HUDEP-2 (cell line): ENCODE measurements around the gene C10orf71.

Source experiments
- DNase-seq, 76 experiments: peaks; one replicate each; lab custom pipeline; 2025; ENCODE audit not compliant: unreplicated experiment in 76 of 76; lab: John Stamatoyannopoulos, UW

Gene C10orf71

DNA sequence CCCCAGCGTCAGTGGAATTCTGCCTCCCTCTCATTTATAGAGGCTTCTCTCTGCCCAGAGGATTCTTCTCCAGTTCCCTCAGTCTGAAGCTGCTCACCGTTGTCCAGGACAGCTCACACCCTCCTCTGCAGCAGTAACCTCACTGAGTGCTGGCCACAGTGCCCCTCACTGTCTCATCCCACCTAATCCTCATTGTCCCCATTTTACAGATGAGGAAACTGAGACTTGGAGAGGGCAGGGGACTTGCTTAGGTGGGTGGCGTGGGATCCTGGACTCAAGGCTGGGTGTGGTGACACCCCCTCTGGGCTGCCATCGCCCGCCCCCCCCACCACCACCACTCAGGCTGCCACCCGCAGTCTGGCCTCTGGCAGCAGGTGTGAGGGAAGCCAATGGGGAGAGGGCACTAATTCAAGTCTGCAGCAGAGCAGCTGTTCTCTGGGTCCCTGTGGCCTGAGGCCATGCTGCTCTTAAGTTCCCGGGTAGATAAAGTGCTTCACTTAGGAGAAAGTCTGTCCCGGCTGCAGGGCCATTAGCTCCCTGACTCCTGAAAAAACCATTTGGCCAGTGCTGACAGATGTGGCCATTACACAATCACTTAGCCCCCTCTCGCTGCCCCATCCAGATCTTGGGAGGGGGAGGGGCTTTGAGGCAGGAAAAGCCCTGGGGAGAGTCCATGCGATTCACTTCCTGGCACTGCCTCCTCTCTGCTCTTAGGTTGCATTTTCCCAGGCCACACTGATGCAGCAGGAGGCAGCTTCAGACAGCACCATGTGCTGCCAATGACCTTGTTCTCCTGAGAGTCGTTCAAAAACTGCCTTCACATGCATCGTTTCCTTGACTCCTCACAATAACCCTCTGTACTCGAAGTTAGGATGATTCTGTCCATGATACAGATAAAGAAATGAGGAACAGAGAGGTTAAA lies 60.6 kb downstream of the C10orf71 start:
- no peak for DNase-seq

DNA sequence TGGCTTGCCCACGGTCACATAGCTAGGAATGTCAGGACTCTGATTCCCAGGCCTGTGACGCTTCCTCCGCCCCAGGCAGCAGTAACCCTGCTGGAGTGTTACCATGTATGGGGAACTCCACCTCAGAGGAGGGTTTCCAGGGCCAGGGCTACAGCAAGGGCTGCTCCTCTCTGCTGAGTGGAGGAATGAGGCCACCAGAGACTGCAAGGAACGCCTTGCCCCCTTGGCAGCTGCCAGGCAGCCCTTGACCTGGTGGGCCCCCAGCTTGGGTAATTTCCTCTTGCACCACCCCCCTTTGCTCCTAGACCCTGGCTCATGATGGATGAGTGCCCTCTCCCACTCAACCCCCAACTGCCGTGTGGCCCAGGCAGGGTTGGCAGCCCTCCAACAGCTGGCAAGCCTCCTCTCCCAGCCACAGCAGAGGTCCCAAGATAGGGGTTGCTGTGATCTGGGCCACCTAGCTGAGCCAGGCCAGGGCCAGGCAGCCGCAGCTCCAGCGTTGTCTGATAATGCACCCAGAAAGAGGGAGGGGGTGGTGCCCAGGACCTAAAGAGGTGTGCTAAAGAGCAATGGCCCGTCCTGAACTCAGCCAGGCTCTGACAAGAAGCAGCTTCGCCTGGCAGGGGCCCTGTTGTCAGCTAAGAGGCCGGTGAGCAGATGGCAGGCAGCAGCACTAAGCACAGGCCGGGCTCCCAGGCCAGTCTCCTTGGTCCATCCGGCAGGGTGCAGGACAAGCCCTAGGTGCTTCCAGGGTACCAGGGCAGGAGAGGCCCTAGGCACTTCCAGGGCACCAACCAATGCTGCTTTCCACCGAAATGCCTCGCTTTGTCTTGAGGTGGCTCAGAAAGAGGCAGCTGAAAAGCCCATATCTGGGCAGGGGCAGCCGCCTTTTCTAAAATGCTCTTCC lies 61.6 kb downstream of the C10orf71 start:
- peak in 2 of 76 experiments; percentile 1 to 6 for DNase-seq

DNA sequence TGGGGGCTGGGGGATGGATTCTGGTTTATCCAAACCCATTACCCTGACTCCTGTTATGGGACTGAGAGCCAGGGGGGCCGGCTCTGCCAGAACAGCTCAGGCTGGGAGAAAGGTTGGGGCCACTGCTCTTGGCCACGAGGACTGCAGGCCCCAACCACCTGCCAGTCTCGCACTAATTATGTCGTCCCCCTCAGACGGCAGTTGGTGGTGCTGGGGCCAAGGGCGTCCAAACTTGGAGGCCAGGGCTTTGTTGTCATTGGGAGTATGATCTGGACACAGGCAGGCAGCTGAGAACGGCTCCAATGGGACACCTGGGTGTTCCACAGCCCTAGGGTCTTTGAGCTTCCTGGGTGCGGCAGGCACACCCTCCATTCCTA lies 62.2 kb downstream of the C10orf71 start:
- no peak for DNase-seq

DNA sequence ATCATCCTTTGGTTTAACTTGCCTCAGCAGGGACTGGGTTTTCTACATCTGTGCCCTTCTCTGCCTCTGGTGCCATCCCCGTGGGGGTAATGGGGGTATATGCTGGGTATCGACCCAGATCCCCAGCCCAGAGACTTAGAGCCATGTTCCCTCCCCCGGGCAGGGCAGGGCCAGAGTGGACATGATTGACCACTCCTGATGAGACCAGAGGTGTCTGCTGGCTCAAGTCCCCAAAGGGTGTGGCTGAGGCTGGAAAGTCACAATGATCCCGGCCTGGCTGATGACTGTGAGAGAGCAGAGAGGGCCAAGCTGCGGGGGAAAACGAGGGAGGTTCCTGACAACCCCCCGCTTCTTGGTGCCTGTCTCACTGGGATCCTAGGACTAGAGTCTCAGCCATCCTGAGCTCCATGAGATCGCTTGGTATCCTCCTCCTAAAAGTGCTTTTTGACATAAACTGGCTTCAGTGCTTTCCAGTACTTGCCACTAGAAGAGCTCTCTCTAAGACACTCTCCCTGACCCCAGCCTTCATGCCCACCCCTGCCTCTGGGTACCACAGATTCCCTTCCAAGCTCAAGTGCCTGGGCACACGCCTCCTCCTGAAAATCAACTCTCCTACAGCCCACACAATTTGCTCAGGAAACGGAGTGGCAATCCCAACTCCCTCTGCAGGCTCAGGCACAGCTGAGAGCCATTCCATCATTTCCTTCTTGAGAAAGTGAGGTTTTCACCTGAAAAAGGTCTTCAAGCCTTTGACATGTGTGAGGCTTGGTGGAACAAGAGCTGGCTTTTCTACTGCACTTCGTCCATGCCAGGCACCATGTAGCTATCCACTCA lies 63.0 kb downstream of the C10orf71 start:
- no peak for DNase-seq

DNA sequence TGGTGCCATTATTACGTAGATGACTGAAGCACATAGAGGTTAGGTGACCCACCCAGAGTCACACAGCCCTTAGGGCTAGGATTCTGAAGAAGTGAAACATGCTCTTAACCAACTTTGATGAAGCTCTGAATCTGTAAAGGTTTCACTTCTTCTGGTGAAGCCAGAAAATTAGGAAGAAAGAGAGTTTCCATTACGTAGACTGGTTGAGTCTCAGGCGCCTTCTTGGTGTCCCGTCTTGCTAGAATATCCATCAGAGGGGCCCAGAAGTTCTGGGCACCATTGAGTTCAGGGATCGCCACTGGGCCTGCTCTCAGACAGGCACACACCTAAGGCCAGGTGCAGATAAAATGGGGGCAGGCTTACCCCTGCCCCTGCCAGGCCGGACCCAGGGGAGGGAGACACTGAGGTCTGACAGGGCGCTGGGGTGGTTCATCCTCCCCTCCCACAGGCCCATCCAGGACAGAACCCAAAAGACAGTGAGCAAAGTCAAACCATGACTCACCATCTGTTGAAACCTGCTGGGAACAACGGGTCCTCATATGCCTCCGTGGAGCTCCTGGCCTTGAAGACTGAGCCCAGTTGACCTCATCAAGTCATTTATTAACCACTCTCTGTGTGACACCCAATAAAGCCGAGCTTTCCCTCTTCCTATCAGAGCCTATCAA lies 63.8 kb downstream of the C10orf71 start:
- DNase-seq = no peak

DNA sequence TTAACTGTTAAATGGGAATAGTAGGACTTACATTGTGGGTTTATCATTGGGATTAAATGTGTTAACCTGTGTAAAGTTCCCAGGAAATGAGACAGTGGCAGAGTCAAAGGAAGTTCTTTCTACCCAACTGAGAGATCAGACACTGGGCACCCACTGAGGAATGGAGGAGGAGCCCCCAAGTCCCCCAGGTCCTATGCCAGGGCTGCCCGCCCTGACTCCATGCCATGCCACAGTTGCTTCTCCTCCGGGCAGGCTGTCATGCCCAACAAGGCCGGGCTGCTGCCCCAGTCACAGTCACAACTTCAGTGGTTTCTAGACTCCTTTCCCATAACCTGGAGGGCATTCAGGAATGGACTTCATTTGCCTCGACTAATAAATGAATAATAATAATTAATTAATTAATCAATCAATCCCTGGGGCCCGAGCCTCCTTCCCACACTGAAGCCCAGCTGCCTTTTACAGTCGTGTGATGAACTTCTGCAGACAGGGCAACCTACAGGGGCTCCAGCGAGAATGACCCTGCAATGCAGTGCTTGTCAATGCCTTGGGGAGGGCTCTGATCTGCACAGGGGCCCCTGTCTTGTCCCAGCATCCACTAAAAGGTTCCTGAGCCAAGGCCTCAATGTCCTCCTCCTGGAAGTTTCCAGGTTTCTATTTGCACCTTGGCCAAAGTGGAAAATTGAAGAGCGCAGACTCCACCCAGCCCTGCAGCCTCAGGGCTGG lies 64.5 kb downstream of the C10orf71 start:
- no peak for DNase-seq

DNA sequence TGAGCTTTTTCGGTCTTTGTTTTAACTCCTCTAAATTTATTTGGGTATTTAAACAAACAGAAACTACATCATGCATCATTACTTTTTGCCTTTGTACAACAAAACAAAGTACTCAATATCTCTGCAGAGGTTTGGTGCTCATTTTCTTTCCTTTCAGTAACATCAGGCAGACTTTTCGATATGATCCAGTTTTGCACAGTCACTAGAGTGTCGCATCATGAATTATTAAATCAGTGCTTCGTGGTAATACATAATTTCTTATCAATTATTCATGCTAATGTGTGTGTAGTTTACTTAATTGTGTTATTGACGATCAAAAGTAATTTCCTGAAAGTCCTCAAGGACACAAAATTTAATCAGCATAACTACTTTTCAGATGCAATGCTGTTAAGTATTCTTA lies 65.1 kb downstream of the C10orf71 start:
- DNase-seq = no peak

DNA sequence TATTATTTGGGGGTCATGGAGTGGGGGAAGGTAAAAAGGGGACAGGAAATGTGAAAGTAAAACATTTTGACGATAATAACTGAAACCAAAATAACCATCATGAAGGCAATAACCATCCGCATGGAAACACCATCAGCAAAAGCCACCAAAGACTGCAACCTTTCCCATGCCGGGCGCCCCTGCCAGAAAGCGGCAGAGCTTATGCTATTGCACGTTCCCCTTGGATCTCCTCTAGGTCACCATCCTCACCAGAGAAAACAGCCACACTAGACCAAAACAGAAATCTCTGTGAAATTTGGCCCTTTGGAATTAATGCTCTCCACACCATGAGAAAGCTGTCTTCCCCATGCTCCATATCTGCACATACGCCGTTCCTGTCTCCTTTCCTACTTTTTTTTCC lies 65.8 kb downstream of the C10orf71 start:
- no peak for DNase-seq

DNA sequence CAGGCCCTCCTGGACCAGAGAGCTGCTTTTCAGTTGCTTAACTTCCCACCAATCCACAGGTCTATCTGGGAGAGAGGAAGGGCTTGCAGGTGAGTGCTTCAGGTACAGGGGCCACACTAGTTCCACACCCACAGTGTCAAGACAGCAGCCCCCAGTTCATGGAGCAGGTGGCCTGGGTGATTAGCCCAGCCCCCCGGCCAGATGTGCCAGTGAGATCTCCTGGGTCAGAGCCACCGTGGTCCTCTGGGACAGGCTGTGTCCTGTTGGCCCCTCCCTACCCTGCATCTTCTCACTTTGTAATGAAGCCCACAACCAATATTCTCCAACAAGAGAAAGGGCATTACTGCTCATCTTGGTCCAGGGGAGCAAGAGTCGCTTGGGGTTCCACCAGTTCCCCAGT lies 66.3 kb downstream of the C10orf71 start:
- no peak for DNase-seq

DNA sequence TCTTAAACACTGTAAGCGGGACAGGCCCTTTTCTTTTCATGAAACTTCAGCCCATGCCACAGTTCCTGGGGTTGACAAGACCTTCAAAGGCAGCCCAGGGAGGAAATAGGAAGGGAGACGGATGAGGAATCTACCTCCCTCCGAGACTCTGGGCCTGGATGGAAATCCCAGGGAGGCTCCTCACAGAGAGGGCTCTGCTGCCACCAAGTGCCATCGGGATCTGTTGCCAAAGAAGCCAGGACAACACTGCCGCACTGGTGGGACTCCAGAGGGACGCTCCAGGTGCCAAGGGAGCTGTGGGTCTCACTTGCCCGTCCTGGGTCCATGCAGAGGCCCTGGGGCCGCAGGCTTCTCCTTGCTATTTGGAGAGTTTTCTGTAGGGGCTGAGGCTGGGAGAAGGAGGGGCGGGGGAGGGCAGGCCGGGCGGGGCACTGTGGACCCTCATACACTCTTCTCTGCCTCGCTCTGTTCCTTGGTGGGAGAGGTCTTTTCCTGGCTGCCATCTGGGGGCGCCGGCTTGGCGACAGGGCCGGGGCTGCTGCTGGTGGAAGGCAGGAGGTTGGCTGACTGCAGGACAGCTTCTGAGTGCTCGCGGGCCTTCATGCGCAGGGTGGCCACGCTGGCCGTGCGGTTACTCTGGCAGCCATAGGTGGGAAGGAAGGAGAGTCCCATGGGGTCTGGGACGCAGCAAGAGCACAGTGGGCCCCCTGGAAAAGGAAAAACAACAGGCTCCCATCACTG lies 66.9 kb downstream of the C10orf71 start:
- no peak for DNase-seq

DNA sequence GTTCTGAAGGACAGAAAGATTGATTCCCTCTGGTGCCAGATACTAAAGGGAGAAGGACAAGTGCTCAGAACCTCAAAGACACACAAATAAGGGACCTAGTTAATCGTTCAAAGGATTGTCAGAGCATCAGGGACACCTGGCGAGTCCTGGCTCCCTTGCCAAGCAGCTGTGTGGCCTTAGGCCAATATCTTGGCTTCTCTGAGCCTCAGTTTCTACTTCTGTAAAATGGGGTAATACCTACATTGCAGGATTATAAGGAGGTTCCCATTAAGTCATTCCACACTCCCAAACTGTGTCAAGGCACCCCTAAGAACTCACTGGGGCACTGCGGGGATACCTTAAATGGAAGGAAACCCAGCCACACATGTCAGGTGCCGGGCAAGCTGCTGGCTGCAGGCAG lies 67.5 kb downstream of the C10orf71 start:
- no peak for DNase-seq

DNA sequence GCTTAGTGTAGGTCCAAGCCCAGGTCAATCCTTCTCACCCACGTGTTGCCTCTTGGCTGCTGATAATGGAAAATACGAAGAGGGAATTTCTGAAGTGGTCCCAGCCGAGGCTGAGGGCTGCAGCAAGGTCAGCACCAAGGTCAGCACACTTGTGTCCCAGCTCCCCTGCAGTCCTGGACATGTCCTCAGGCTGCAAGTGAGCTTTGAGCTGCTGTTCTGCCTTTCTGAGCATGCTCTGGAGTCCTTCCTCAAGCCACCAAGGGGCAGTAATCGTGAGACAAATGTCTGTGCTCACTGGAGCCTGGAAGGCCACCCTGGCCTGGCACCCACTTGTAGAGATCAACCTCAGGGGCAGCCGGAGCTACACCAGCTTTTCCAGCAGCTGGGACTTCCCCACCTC lies 68.6 kb downstream of the C10orf71 start:
- no peak for DNase-seq

DNA sequence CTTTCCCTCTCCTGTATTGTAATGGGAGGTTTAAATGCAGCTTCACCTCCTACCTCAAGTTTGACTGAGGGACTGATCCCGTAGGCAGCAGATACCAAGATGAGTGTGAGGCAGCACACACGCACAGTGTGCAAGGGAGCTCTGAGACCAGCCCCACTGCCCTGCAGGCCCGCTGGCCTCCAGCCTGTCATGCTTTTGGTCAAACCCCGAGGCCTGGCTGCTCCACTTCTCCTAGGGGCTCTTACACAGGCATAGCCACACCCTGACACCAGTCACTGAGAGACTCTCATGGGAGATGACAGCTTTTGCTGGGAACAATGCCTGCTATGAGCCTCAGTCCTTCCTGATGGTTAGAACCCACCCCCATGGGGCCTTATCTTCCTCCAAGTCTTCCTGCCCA lies 69.3 kb downstream of the C10orf71 start:
- DNase-seq = no peak

DNA sequence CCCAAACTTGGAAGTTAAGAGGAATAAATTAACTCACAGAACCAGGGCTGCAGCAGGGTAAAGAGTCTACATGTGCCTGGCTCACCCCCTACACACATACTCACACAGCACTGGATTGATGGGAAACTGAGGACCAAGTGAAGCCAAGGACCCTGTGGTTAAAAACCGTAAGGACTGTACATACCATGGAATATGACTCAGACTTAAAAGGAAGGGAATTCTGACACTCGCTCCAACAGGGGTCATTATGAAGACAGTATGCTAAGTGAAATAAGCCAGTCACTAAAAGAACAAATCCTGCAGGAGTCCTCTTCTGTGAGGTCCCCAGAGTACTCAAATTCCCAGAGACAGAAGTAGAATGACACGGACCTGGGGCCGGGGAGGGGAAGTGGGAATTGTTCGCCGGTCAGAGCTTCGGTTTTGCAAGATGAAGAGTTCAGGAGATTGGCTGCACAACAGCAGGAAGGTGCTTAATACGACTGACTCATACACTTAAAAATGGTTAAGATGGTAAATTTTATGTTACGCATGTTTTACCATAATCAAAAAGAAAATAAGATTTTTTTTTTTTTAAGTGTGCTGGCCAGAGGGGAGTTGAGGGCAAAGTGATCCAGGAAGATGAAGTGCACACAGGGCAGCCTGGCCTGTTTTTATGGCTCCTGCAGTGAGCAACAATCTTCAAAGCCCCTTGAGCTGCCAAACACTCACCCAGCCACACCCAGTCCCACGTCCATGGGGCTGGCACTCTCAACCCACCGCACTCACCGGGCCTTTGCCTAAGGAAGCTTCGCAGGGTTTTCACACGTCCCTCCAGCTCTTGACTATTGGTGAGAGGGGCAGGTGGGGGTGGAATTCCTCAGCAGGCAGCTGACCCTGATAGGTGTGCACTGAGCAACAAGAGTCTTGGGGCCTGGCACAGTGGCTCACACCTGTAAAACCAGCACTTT lies 70.5 kb downstream of the C10orf71 start:
- no peak for DNase-seq

DNA sequence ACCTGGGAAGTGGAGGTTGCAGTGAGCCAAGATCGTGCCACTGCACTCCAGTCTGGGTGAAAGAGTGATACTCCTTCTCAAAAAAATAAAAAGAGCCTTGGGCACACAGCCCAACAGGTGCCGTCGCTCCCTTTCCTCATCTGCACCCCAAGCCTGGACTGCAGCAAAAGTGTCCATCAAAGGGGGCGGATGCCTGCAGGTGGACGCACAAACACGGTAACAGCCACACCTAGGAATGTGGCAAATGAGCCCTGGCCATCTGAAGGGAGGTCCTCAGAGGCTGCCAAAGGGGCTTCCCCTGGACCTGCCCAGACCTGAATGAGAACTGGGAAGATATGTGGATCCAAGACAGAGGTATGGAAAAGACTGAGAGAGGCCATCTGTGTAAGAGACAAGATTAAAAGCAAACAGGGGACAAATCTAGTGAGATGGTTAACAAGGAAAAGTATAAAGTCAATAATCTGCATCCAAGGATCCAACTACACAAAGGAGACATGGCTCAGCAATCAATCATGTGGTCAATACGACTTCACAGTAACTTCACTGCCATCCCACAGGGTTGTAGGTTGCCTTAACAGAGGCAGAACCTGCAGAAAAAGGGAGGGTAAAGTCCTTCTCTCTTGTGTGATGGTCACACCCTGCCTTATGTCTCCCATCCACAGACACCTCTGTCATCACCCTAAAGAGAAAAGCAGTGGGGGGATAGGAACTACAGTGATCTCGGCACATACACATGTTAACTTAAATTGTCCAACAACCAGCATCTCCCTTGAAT lies 71.5 kb downstream of the C10orf71 start:
- no peak for DNase-seq

DNA sequence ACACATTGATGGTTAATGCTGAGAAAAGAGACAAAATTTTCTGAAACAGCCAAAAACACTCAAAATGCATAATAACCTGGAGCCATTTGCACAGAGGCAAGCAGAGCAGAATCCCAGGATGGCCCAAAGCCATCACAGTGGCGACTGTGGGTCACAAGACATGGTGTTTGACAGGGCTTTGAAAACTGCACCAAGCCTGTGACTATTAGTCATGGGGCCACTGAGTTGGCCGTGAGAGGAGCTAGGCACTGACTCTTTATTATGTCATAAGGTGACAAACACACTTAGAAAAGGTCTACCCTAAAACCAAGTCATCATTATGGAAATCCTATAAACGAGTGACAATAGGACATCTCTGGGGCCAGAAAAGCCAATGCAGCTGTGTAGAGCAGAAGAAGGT lies 73.0 kb downstream of the C10orf71 start:
- peak in 1 of 76 experiments; percentile 1 for DNase-seq

DNA sequence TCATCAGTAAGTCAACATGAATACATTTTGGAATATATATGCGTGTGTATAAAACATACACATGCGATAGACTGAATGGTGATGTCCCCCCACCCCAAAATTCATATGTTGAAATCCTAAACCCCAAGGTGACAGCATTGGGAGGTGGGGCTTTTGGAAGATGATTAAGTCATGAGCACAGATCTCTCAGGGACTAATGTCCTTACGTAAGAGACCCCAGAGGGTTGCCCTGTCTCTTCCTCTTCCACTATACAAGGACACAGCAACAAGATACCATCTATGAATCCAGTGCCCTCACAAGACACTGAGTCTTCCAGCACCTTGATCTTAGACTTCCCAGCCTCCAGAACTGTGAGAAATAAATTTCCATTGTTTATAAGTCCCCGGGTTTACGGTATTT lies 74.4 kb downstream of the C10orf71 start:
- DNase-seq = no peak
